Measurements from ENCODE around the gene STXBP1. TPM values are rescaled to one million over a fixed set of nuclear protein-coding genes. Genes with fewer than 3 reads are reported as not detected.
"Not testable (repeated sequence)": the region's sequence is repeated elsewhere in the genome, so short reads cannot be mapped to it uniquely, and the experiment has no call there.

Gene STXBP1
- total RNA-seq, 1 donor, result 5.7 TPM

DNA sequence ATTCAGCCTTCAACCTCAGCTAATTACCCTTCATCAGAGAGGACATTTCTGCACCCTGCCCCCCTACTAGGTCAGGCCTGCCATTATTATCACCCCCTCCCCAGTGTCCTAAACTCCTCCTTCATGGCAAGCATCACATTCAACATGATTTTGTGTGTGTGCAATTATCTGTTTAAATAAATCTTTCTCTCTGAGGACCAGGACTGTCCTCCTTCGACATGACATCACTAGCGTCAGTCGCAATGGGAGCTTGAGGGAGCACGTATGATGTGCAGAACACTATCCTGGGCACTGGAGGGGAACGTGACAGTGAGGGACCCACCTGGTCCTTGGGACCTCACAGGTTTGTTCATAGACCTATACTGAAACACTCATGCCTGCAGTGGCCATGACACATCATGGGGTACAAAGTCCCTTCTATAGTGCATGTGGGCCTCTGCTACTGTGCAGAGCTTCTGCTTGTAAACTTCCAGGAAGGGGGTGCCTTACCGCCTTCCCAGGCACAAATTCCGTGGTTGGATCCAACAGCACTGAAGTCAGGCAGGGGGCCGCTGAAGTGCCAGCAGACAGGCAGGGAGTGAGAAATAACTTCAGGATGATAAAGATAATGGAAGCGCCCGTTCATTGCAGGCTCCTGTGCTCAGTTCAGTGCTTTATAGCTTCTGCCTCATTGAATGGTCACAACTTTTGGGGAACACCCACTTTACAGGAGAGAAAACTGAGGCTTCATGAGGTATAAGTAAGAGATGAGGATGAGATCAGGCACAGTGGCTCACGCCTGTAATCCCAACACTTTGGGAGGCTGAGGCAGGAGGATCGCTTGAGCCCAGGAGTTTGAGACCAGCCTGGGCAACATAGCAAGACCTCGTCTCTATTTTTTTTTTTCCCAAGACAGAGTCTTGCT, 36.0 kb upstream of the STXBP1 start:
- DNase-seq (ENCODE audit: low read depth in 2 of 3, low spot score in 2 of 3), result no peak

DNA sequence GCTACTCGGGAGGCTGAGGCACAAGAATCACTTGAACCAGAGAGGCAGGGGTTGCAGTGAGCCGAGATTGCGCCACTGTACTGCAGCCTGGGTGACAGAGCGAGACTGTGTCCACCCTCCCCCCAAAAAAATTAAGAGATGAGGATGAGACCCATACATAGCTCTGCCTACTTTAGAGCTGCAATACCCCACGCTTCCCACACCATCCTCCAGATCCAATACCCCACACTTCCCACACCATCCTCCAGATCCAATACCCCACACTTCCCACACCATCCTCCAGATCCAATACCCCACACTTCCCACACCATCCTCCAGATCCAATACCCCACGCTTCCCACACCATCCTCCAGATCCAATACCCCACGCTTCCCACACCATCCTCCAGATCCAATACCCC, 34.9 kb upstream of the STXBP1 start:
- not testable (repeated sequence) for DNase-seq (ENCODE audit: low read depth in 2 of 3, low spot score in 2 of 3)

DNA sequence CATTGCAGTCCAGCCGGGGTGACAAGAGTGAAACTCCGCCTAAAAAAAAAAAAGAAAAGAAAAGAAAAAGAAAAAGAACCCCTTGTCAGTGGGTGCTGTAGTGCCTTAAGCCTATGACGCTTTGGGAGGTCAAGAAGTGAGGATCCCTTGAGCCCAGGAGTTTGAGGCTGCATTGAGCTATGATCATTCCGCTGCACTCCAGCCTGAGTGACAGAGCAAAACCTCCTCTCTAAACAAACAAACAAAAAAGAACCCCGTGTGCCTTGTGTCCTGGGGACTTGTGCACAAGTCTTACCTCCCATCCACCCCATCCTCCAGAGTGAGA, 33.5 kb upstream of the STXBP1 start:
- no peak for DNase-seq (ENCODE audit: low read depth in 2 of 3, low spot score in 2 of 3)

DNA sequence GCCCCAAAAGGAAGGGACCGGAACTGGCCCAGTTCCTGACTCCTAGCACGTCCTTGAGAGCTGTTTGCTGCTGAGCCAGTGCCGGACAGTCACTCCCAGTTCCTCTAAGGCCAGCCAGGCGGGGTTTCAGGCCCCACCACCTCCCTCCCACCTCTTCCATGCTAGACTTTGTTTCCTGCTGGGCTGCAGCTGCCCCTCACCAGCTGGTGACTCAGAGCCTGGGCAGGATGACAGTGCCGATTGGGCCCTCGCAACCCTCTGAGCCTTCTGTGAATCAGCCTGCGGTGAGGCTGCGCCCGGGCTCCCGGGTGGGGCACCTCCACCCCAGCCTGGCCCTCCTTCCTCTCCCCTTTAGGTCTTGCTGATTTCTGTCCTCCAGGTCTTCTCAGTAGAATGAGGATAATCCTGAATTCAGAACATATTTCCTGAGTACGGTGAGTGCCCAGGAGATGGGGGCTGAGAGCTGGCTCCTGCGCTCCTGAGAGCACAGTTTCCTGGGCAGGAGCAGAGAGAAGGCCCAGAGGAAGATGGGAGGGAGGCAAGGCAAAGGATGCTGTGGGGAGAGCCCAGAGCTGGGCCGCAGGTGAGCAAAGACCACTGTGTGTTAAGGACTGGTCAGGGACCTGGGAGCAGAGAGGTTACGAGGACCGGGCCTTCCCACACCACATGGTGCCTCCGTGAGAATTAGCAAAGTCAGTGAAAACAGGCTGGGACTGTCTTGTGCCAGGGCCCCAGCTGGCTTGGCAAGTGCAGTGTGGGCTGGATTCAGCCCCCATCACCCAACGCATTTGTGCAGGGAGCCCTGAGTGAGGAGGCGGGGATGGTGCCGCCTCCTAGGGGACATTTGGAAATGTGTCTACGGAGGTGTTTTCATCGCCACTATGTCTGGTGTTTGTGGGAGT, 32.9 kb upstream of the STXBP1 start:
- peak in 2 of 3 donors; percentile 91 to 93 for DNase-seq (ENCODE audit: low read depth in 2 of 3, low spot score in 2 of 3)

DNA sequence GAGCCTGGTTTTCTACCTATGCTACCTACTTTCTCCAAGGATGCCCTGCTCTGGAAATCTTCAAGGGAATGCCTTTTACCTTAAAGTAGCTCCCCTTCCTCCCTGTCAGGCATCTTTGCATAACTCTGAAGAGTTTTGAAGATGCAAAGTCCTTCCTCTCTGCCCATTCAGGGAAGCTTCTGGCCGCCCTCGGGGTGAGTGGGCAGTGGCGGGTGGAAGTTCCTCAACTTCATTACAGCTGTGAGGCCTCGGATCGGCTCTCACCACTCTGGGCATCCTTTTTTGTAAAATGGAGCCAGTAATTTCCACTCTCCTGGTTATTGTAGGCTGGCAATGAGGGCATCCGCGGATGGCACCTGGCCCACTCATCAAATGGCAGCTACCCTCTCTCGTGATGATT, 31.7 kb upstream of the STXBP1 start:
- DNase-seq (ENCODE audit: low read depth in 2 of 3, low spot score in 2 of 3), result no peak

DNA sequence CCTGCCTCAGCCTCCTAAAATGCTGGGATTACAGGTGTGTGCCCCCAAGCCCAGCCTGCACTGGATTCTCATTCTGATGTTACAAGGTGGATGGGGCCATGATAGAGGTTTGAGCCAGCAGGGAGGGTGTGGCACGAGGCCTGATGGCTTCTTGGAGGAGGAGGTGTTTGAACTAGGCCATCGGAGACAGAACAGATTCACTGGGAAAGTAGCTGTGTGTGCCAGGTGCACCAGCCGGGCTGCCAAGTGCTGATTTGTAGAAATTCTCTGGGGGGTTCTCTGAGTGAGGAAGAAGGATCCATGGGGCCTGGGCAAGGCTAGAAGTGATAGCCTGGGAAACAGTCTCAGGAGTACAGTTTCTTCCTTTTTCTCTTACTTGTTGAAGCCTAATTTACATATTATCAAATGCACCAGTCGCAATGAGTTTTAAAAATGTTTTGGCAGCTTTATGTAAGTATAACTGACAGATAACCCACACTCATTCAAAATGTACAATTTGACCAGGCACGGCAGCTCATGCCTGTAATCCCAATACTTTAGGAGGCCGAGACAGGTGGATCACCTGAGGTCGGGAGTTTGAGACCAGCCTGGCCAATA, 31.1 kb upstream of the STXBP1 start:
- DNase-seq (ENCODE audit: low read depth in 2 of 3, low spot score in 2 of 3), result no peak

DNA sequence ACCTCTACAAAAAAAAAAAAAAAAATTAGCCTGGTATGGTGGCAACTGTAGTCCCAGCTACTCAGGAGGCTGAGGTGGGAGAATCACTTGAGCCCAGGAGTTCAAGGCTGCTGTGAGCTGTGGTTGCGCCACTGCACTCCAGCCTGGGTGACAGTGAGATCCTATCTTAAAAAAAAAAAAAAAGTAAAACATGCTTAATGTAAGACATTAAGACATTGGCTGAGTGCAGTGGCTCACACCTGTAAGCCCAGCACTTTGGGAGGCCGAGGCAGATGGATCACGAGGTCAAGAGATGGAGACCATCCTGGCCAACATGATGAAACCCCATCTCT, 27.6 kb upstream of the STXBP1 start:
- not testable (repeated sequence) for DNase-seq (ENCODE audit: low read depth in 2 of 3, low spot score in 2 of 3)

DNA sequence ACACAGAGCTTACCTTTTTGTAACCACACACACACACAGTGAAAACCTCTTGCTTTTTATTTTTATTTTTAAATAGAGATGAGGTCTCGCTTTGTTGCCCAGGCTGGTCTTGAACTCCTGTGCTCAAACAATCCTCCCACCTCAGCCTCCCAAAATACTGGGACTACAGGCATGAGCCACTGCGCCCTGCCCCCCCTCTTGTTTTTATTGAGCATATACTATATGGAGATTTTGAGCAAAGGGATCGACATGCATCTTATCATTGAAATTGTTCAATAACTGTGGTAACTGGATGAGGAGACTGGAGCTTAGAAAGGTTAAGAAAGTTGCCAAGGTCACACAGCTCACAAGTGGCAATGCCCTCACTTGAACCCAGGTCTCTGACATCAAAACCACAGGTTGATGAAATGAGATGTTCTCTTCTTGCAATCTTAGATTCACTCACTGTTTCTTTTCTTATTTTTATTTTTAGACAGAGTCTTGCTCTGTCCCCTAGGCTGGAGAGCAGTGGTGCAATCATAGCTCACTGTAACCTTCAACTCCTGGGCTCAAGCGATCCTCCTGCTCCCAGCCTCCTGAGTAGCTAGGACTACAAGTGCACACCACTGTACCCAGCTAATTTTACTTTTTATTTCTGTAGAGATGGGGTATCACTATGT, 26.8 kb upstream of the STXBP1 start:
- DNase-seq (ENCODE audit: low read depth in 2 of 3, low spot score in 2 of 3), result no peak

DNA sequence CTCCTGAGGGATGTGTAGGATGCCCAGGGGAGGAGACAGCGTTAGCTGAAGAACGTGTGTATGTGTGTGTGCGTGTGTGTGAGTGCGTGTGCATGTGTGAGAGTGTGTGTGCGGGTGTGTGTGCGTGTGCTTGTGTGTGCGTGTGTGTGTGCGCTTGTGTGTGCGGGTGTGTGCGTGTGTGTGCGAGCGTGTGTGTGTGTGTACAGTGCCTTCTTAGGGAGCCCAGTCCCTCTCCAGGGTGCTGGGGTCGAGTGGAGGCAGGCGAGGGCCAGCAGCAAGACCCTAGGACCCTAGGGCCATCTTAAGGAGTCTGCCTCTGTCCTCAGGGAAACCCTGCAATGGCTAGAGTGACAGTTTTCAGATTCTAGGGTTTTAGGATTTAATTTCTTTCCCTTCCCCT, 26.0 kb upstream of the STXBP1 start:
- DNase-seq (ENCODE audit: low read depth in 2 of 3, low spot score in 2 of 3), result peak in 1 of 3 donors; percentile 8

DNA sequence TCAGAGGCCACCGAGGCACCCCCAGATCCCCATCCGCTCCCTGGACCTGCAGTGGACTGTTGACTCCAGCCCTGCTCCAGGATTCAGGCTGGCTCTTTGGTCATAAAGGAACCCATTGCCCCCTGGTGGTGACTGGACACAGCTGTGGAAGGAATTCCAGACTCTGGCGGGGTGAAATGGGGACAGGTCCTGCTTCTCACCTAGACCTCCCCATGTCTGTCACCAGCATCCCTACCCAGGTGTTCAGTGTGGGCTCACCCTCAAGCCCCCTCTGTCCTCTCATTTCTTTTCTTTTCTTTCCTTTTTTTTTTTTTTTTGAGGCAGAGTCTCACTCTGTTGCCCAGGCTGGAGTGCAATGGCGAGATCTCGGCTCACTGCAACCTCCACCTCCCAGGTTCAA, 25.5 kb upstream of the STXBP1 start:
- peak in 1 of 3 donors; percentile 69 for DNase-seq (ENCODE audit: low read depth in 2 of 3, low spot score in 2 of 3)

DNA sequence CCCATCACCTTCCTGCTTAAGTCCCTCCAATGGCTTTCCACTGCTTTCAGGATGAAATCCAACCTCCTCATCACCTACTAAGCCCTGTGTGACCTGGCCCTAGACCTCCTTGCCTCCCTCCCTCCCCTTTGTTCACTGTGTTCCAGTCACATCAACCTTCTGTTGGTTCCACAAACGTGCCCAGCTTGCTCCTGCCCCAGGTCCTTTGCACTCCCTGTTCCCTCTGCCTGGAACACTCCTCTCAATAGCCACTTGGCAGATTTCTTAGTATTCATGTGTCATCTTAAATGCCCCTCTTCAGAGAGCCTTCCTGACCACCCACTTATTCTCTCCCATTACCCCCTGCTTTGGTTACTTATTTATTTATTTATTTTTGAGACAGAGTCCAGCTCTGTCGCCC, 24.1 kb upstream of the STXBP1 start:
- DNase-seq (ENCODE audit: low read depth in 2 of 3, low spot score in 2 of 3), result no peak

DNA sequence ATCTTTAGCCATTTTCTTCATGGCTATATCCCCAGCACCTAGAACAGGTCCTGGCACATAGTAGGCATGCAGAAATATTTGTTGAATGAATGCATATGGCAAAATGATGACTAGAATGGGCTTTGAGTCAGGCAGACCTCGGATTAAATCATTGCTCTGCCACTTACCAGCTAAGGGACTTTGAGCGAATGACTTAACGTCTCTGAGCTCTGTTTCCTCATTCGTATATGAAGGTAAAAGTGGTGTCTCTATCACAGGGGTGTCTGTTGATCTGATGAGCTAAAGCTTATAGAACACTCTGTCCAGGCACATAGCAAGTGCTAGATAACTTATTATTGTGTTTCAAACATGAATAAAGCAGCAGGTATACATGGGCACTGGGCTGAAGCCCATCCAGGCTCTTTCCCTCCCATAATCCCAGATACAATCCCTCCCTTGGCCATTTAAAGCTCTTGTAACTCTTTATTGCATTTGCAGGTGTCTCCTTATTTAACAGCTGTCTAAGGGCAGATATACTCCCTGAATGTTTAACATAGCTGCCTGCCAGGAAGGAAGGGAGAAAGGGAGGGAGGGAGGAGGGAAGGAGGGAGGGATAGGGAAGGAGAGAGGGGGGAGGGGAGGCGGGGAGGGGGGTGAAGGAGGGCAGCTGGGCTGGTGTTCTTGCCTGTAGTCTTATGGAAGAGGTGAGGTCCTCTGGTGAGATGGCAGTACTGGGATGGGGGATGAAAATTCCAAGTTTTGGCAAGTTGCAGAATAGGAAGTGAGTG, 23.2 kb upstream of the STXBP1 start:
- DNase-seq (ENCODE audit: low read depth in 2 of 3, low spot score in 2 of 3), result no peak

DNA sequence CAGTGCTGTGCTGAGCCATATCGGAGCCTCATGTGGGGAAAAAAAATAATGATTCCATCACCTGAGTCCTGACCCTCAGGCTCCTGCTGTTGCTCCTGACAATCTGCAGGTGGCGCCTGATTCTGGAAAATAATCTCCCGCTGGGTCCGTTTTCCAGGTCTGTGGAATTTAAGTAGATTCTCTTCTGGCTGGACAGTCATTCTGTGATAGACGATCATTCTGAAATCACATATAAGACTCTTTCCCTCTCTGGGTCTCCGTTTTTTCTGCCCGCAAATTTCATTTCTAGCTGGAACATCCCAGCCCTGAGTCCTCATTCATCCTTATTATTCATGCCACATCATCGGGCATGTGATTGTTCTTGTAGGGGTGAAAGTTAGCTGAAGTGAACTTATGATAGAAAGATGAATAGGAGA, 22.1 kb upstream of the STXBP1 start:
- DNase-seq (ENCODE audit: low read depth in 2 of 3, low spot score in 2 of 3), result peak in 1 of 3 donors; percentile 44

DNA sequence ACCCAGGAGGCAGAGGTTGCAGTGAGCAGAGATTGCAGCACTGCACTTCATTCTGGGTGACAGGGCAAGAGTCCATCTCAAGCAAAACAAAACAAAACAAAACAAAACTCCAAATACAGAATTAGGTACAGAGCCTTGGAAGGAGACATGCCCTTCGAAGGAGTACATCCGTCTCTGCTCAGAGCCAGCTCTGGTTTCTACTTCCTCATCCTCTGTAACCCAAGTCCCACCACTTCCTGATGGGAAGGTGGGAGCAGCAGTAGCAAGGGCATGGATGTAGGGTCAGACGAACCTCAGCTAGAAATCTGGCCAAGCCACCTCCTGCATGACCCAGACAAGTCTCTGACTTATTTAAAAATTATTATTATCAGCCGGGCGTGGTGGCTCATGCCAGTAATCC, 16.5 kb upstream of the STXBP1 start:
- no peak for DNase-seq (ENCODE audit: low read depth in 2 of 3, low spot score in 2 of 3)

DNA sequence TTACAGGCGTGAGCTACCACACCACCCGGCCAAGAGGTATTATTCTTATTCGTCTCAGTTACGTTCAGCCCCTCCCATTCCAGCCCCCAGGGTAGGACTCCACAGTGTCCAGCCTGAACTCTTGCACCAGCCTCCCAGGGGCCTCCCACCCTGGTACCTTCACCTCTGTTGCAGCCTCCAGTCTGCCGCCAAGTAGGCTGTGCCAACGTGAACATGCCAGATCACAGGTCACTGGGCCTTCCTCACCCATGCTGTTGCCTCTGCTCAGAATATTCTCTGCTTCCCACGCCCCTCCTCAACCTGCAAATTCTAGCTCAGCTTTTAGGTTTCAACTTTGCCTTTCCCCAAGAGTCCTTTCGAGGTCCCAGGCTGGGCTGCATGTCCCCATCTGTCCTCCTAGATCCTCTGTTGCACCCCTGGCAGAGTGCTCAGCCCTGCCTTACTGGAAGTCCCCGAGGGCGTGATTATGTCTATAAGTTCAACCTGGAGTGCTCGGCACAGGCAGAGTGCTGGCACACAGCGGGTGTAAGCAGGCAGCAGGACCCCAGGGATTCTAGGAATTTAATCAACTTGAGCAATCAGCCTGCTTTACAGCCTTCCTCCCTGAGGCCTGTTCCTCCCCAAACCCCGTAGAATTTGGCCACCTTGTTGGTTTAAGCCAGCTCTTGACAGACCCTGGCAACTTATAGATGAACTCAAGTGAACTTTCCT, 13.1 kb upstream of the STXBP1 start:
- no peak for DNase-seq (ENCODE audit: low read depth in 2 of 3, low spot score in 2 of 3)

DNA sequence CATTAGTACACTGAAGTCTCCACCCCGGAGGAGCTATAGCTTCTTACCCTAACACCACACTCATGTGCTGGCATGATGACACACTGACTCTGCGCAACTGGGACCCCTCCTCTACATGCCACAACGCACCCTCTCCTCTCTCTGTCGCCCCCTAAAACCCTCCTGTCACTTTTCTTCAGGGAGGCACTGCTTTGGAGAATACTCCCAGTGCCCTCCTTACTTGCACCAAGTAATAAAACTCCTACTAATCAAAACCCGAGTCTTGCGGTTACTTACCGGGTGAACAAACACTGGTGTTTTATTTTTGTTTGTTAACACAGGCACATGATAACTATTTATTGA, 12.6 kb upstream of the STXBP1 start:
- no peak for DNase-seq (ENCODE audit: low read depth in 2 of 3, low spot score in 2 of 3)

DNA sequence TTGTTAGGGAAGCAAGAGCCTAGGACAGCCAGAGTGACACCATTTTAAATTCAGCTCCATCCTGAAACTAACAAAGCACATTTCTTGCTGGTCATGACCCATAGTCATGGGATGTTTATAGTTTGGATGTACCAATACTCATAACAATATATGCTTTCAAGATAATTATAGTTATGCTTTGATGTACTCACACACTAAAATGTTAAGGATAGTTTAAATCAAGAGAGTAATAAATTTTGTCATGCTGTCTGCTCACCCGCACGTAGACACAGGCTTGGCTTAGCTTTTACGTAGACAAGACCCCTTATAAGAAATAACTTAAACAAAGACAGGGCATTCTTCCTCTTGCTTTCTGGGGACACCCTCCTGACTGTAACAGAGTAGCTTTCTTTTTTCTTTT, 8.9 kb upstream of the STXBP1 start:
- DNase-seq (ENCODE audit: low read depth in 2 of 3, low spot score in 2 of 3), result no peak

DNA sequence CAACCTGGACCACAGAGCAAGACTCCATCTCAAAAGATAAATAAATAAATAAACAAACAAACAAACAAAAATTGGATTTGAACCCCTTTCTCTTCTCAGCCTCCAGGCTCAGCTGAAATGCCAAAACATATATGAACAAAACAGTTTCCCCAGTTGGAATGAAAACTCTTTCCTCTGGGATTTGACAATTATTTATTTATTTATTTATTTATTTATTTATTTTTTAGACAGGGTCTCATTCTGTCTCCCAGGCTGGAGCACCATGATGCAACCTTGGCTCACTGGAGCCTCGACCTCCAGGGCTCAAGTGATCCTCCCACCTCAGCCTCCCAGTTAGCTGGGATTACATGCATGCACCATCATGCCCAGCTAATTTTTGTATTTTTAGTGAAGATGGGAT, 6.0 kb upstream of the STXBP1 start:
- no peak for DNase-seq (ENCODE audit: low read depth in 2 of 3, low spot score in 2 of 3)

DNA sequence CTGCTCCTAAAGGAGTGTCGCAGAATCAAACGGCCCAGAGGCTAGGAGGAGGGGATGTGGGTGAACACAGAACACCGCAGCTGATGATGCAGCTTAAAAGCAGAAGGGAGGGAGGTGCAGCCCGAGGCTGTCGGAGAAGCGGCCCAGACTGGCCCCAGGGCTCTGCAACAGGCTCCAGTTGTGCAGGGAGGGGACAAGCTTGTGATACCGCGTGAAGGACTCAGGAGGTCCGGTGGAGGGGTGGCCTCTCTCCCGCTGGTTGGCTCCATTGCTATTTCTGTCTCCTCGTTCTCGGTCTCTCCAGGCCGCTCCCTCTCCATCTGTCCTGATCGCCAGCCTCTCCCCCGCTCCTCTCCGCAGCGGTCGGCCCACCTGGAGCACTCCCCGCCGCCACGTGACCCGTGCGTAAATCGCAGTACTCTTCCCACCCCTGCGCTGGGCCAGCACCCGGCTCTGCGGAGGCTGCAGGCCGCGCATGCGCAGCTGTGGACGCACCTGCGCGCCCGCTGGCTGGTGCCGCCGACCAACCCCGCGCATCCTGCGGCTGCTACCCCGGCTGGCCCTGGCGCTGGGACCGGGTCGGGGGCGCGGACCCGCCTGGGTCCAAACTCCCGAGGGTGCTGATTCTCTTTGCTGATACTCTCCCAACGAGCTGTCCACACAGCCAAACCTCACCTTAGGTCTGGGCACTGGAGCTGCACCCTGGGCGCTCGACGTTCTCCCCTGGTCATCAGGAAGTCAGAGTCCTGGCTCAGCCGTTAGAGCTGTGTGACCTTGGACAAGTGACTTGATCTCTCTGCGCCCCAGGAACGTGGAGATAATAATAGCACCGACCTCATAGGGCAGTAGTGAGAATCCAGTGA, 3.7 kb upstream of the STXBP1 start:
- peak; percentile 62 to 65 (median 63) for DNase-seq (ENCODE audit: low read depth in 2 of 3, low spot score in 2 of 3)
